Measurements from ENCODE around the gene PRR16.

The PRR16 gene

DNA sequence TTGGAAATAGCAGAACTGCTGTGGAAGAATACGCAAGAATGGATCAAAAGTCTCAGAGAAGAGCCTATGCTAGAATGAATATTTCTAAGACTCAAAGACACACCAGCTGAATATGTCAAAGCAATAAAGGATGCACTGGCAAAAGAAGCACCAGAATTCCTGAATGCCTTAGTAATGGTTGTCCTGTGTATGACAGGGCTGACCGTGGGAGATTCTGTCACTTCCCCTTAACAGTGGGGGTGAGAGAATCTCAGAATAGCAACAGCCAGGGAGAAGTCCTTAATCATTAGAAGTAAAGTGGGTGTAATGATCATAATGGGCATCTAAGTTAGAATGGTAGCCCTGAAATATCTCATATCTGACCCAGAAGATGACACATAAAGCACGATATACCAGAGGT is 14.6 kb upstream of the PRR16 start:
- TF ChIP-seq CTCF (conservative IDR thresholded peaks at IDR 0.05; ENCODE audit: low read depth, low read length), result no peak
- no peak overlapping the region for H3K27ac ChIP-seq
- H2AFZ ChIP-seq (ENCODE audit: low read depth), result no peak overlapping the region
- H3K4me2 ChIP-seq, result no peak overlapping the region
- no peaks in the 10 kb centered on the region for H3K4me1 ChIP-seq (ENCODE audit: low read depth, poor library complexity, severe bottlenecking)
- no peak overlapping the region for H3K9ac ChIP-seq
- no peaks in the 10 kb centered on the region for H3K27me3 ChIP-seq (ENCODE audit: insufficient read depth, low read depth)
- no peaks in the 10 kb centered on the region for H3K79me2 ChIP-seq (ENCODE audit: insufficient read depth, low read depth)
- H4K20me1 ChIP-seq (ENCODE audit: insufficient read depth), result no peaks in the 10 kb centered on the region
- no peaks in the 10 kb centered on the region for H3K36me3 ChIP-seq (ENCODE audit: insufficient read depth)
- H3K4me3 ChIP-seq (IDR thresholded peaks at IDR 0.05; ENCODE audit: insufficient read depth, low read depth, low read length), result no peak overlapping the region

GRCh38 chr5:120450910-120451309 is 13.2 kb upstream of the PRR16 start:
- no peak overlapping the region for H3K9ac ChIP-seq
- no peaks in the 10 kb centered on the region for H3K79me2 ChIP-seq (ENCODE audit: insufficient read depth, low read depth)
- TF ChIP-seq CTCF (conservative IDR thresholded peaks at IDR 0.05; ENCODE audit: low read depth, low read length), result no peak
- H3K4me1 ChIP-seq (ENCODE audit: low read depth, poor library complexity, severe bottlenecking), result no peaks in the 10 kb centered on the region
- no peak overlapping the region for H3K4me2 ChIP-seq
- H3K27me3 ChIP-seq (ENCODE audit: insufficient read depth, low read depth), result no peaks in the 10 kb centered on the region
- H3K36me3 ChIP-seq (ENCODE audit: insufficient read depth), result no peaks in the 10 kb centered on the region
- H2AFZ ChIP-seq (ENCODE audit: low read depth), result no peak overlapping the region
- no peak overlapping the region for H3K4me3 ChIP-seq (IDR thresholded peaks at IDR 0.05; ENCODE audit: insufficient read depth, low read depth, low read length)
- H4K20me1 ChIP-seq (ENCODE audit: insufficient read depth), result no peaks in the 10 kb centered on the region
- H3K27ac ChIP-seq, result no peak overlapping the region

DNA sequence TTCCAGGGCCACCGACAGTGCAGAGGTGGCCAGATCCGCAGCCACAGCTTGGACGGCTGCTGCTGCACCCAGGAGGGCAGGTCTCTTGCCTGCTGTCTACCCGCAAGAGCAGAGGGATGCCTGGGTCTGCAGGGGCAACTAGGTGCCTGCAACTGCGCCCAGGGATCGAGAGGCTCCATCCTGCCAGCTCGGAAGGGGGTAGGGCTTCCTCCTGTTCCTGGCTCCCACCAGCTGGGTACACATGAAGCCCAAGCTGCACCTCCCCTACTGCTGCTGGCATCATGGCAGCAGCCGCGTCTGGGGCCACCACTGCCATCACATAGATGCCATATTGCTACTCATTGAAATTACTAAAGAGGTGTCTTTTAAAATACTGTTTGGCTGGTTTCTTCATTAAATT is 12.7 kb upstream of the PRR16 start:
- no peak overlapping the region for H3K9ac ChIP-seq
- no peaks in the 10 kb centered on the region for H4K20me1 ChIP-seq (ENCODE audit: insufficient read depth)
- H3K27me3 ChIP-seq (ENCODE audit: insufficient read depth, low read depth), result no peaks in the 10 kb centered on the region
- H3K4me1 ChIP-seq (ENCODE audit: low read depth, poor library complexity, severe bottlenecking), result no peaks in the 10 kb centered on the region
- no peak overlapping the region for H3K4me2 ChIP-seq
- no peaks in the 10 kb centered on the region for H3K79me2 ChIP-seq (ENCODE audit: insufficient read depth, low read depth)
- H2AFZ ChIP-seq (ENCODE audit: low read depth), result no peak overlapping the region
- no peaks in the 10 kb centered on the region for H3K36me3 ChIP-seq (ENCODE audit: insufficient read depth)
- no peak overlapping the region for H3K4me3 ChIP-seq (IDR thresholded peaks at IDR 0.05; ENCODE audit: insufficient read depth, low read depth, low read length)
- no peak for TF ChIP-seq CTCF (conservative IDR thresholded peaks at IDR 0.05; ENCODE audit: low read depth, low read length)
- no peak overlapping the region for H3K27ac ChIP-seq

DNA sequence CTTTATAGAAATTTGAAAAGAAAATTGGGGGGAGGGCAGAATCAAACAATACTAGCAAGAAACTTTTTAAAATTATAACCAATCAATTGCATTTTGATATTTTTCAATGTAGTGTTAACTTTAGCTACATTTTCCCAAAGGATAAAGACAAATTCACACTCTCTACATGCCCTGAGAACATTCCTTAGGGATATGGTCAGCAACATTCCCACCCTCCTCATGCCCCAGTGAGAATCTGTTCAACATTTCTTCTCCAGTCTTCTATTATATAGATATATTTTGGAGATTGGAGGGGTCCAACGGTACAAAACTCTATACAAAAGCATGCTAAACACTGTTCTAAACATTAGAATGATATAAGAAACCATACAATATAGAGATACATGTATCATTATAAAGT is 11.6 kb upstream of the PRR16 start:
- Histone ChIP-seq H4K20me1 (ENCODE audit: insufficient read depth) (no peaks in the 10 kb centered on the region), H3K4me1 (ENCODE audit: low read depth, poor library complexity, severe bottlenecking) (no peaks in the 10 kb centered on the region), H2AFZ (ENCODE audit: low read depth) (no peak overlapping the region), H3K36me3 (ENCODE audit: insufficient read depth) (no peaks in the 10 kb centered on the region), H3K27ac (no peak overlapping the region), H3K4me2 (no peak overlapping the region), H3K27me3 (ENCODE audit: insufficient read depth, low read depth) (0 out of 2 replicates have a peak, but pooled peaks cover 2% of the 10 kb centered on the region), H3K79me2 (ENCODE audit: insufficient read depth, low read depth) (no peaks in the 10 kb centered on the region), H3K4me3 (IDR thresholded peaks at IDR 0.05; ENCODE audit: insufficient read depth, low read depth, low read length) (no peak overlapping the region), H3K9ac (no peak overlapping the region)
- TF ChIP-seq CTCF (conservative IDR thresholded peaks at IDR 0.05; ENCODE audit: low read depth, low read length), result no peak

Measured in KMS-11 (cell line).